ENCODE results near the gene PEX12. TPM values are rescaled to one million over a fixed set of nuclear protein-coding genes. Genes with fewer than 3 reads are reported as not detected.

The PEX12 gene
- total RNA-seq, 2 experiments from 2014 or later = 6.8 to 9.5 TPM

GRCh38 chr17:35596072-35596471 lies 17.7 kb upstream of the PEX12 start:
- H2AFZ ChIP-seq (ENCODE audit: low read length) = no peak overlapping the region
- no peaks in the 10 kb centered on the region for H3K9me3 ChIP-seq (ENCODE audit: low read length)
- H3K4me3 ChIP-seq (ENCODE audit: low read depth, low read length, poor library complexity, severe bottlenecking) = no peak overlapping the region
- intact Hi-C loops (cut with micrococcal nuclease; ENCODE audit: unreplicated experiment) = no loop called here
- H3K36me3 ChIP-seq (ENCODE audit: insufficient read depth, low read length) = peaks cover 73% of the 10 kb centered on the region
- no peaks in the 10 kb centered on the region for H3K9me2 ChIP-seq (ENCODE audit: insufficient read depth, low read length)
- H3K4me2 ChIP-seq (ENCODE audit: low read length) = no peak overlapping the region
- no TSS peak for BruUV-seq (replicated peaks)
- H3K4me1 ChIP-seq (ENCODE audit: insufficient read depth, low read length, poor library complexity, severe bottlenecking) = no peaks in the 10 kb centered on the region
- no peak overlapping the region for H3K27ac ChIP-seq (ENCODE audit: low read depth, low read length, poor library complexity, severe bottlenecking)
- H4K20me1 ChIP-seq (ENCODE audit: insufficient read depth, low read length) = no peaks in the 10 kb centered on the region
- no peak for DNase-seq (ENCODE audit: low spot score)
- peaks cover 22% of the 10 kb centered on the region; the same call in 1 of the 2 replicates for H3K79me2 ChIP-seq (ENCODE audit: insufficient read depth, low read depth, low read length)
- TF ChIP-seq EZH2phosphoT487 (IDR thresholded peaks at IDR 0.05; ENCODE audit: borderline replicate concordance, low read depth, low read length) (no peak), CTCF (conservative IDR thresholded peaks at IDR 0.05; ENCODE audit: low read length) (no peak)
- CTCF ChIA-PET (ENCODE audit: unreplicated experiment) = no interaction called here
- POLR2A ChIA-PET = no interaction called here

- no TSS peak for BruUV-seq (replicated peaks)
Observed at GRCh38 chr17:35588196-35588920, 10.0 kb upstream of the PEX12 start.

More at GRCh38 chr17:35588196-35588920, 10.0 kb upstream of the PEX12 start:
- Histone ChIP-seq H3K9me3 (ENCODE audit: low read length) (no peaks in the 10 kb centered on the region), H3K79me2 (ENCODE audit: insufficient read depth, low read depth, low read length) (peaks cover 52% of the 10 kb centered on the region), H3K27ac (ENCODE audit: low read depth, low read length, poor library complexity, severe bottlenecking) (peak overlapping the region; percentile 75), H3K9me2 (ENCODE audit: insufficient read depth, low read length) (no peaks in the 10 kb centered on the region), H3K36me3 (ENCODE audit: insufficient read depth, low read length) (no peaks in the 10 kb centered on the region), H3K4me1 (ENCODE audit: insufficient read depth, low read length, poor library complexity, severe bottlenecking) (peaks cover 24% of the 10 kb centered on the region), H3K4me3 (ENCODE audit: low read depth, low read length, poor library complexity, severe bottlenecking) (peak overlapping the region; percentile 84), H3K4me2 (ENCODE audit: low read length) (peak overlapping the region; percentile 84), H2AFZ (ENCODE audit: low read length) (no peak overlapping the region), H4K20me1 (ENCODE audit: insufficient read depth, low read length) (no peaks in the 10 kb centered on the region)
- no peak for DNase-seq (ENCODE audit: low spot score)
- intact Hi-C loops (cut with micrococcal nuclease; ENCODE audit: unreplicated experiment) = loop anchor here (5.0 kb wide), 1 partner anchor 219 kb away; the partner anchor contains the start of gene TAF15
- ChIA-PET POLR2A (interaction anchor here (0.6 to 6.7 kb wide), 9 partner anchors 9 to 258 kb away, joined by 3 to 53 read pairs (median 3); partner anchors contain the start of gene PEX12), CTCF (ENCODE audit: unreplicated experiment) (interaction anchor here (1.0 kb wide), 1 partner anchor 9 kb away, joined by 3 read pairs; no protein-coding TSS in a partner anchor)
- TF ChIP-seq CTCF (conservative IDR thresholded peaks at IDR 0.05; ENCODE audit: low read length) (no peak), EZH2phosphoT487 (IDR thresholded peaks at IDR 0.05; ENCODE audit: borderline replicate concordance, low read depth, low read length) (no peak)
